Endothelial cell of umbilical vein (primary cell): ENCODE results near the gene MRLN. TPM values are rescaled to one million over a fixed set of nuclear protein-coding genes. Genes with fewer than 3 reads are reported as not detected.

ENCODE experiments used
- BruUV-seq: library from RNA; stranded (reverse); fragments of 400-500 nt; replicated peaks from 2 replicates; lab custom pipeline; 2021; lab: Mats Ljungman, UMichigan
- CTCF ChIA-PET: fragments of 300-600, 350-600 bp; sonication (Branson Sonifier 250); formaldehyde crosslinking; loops from one replicate; lab custom pipeline; 2021; ENCODE audit warnings: antibody characterized with exemption, inconsistent platforms; lab: Charles Lee
- POLR2A ChIA-PET: fragments of 300-600, 350-600 bp; sonication (Branson Sonifier 250); formaldehyde crosslinking; loops from one replicate; lab custom pipeline; 2021; ENCODE audit warnings: antibody characterized with exemption, inconsistent platforms; lab: Charles Lee
- DNase-seq: peaks from one replicate; pipeline ENCODE4 v3.0.0-alpha.2; 2011; ENCODE audit warnings: low read depth, low spot score
- FAIRE-seq: peaks from 2 replicates; lab custom pipeline; 2011; peaks lifted over from hg19 to GRCh38; lab: Jason Lieb, UNC
- H2AFZ ChIP-seq: 2 replicates; pipeline ENCODE4 v1.6.0; 2012; ENCODE audit warnings: low read depth, low read length, control low read depth, inconsistent platforms
- H3K27ac ChIP-seq: 2 replicates; pipeline ENCODE4 v1.5.1; 2011; ENCODE audit warnings: low read depth, mild to moderate bottlenecking, control low read depth, low read length, moderate library complexity; ENCODE audit not compliant: insufficient read depth
- H3K27me3 ChIP-seq, 2 experiments: 2 replicates each; pipeline versions ENCODE4 v1.6.0 to v1.6.1; 2011; ENCODE audit warnings: low read length in 2 of 2, mixed read lengths in 1 of 2; ENCODE audit not compliant: control insufficient read depth in 2 of 2, insufficient read depth in 2 of 2
- H3K36me3 ChIP-seq, 2 experiments: 2 replicates in 1 of 2; 3 replicates in 1 of 2; pipeline ENCODE4 v1.5.1; 2011; ENCODE audit warnings: low read length in 2 of 2, mild to moderate bottlenecking in 1 of 2, moderate library complexity in 1 of 2; ENCODE audit not compliant: control insufficient read depth in 2 of 2, insufficient read depth in 2 of 2; ENCODE audit errors: extremely low read depth in 1 of 2
- H3K4me1 ChIP-seq: 3 replicates; pipeline ENCODE4 v1.5.1; 2011; ENCODE audit warnings: mild to moderate bottlenecking, low read length; ENCODE audit not compliant: control insufficient read depth, insufficient read depth; ENCODE audit errors: extremely low read depth
- H3K4me2 ChIP-seq: 2 replicates; pipeline ENCODE4 v1.6.1; 2011; ENCODE audit warnings: low read length, control low read depth, mixed read lengths; ENCODE audit not compliant: insufficient read depth
- H3K4me3 ChIP-seq, 3 experiments: fragments of 200-600 bp in 1 of 3; sonication (generic), shearing (Covaris generic) in 1 of 3; replicated peaks in 1 of 3; 2 replicates each; pipeline ENCODE4 v1.5.1; 2011 to 2016; ENCODE audit warnings: control low read depth in 3 of 3, low read length in 3 of 3, mild to moderate bottlenecking in 2 of 3, inconsistent platforms in 1 of 3, low read depth in 1 of 3, moderate library complexity in 1 of 3; ENCODE audit not compliant: insufficient read depth in 1 of 3
- H3K79me2 ChIP-seq: 2 replicates; pipeline ENCODE4 v1.6.0; 2012; ENCODE audit warnings: low read length, inconsistent platforms; ENCODE audit not compliant: control insufficient read depth, insufficient read depth
- H3K9ac ChIP-seq: replicated peaks from 2 replicates; pipeline ENCODE3; 2011; ENCODE audit warnings: low read length, control low read depth; ENCODE audit not compliant: insufficient read depth; ENCODE audit errors: extremely low read depth
- H3K9me1 ChIP-seq: replicated peaks from 3 replicates; pipeline ENCODE4 v1.6.0; 2011; ENCODE audit warnings: mild to moderate bottlenecking, low read length; ENCODE audit not compliant: control insufficient read depth, insufficient read depth; ENCODE audit errors: extremely low read depth
- H3K9me3 ChIP-seq: replicated peaks from 2 replicates; pipeline ENCODE4 v1.5.1; 2012; ENCODE audit warnings: low read length, inconsistent platforms; ENCODE audit not compliant: control insufficient read depth, insufficient read depth
- H4K20me1 ChIP-seq: replicated peaks from 2 replicates; pipeline ENCODE3; 2011; ENCODE audit warnings: mild to moderate bottlenecking, low read length; ENCODE audit not compliant: control insufficient read depth, insufficient read depth; ENCODE audit errors: extremely low read depth
- CTCF ChIP-seq, 2 donors: IDR thresholded peaks; 1 replicate in 1 of 2; 2 replicates in 1 of 2; pipeline ENCODE4 v1.5.1; 2011; ENCODE audit warnings: low read length in 2 of 2, mild to moderate bottlenecking in 2 of 2, moderate library complexity in 2 of 2, control low read depth in 1 of 2, inconsistent platforms in 1 of 2, low read depth in 1 of 2; ENCODE audit not compliant: insufficient read depth in 1 of 2; ENCODE audit errors: extremely low read depth in 1 of 2
- EZH2 ChIP-seq: IDR thresholded peaks from 2 replicates; pipeline ENCODE4 v1.6.1; 2012; ENCODE audit warnings: borderline replicate concordance, low read depth, mild to moderate bottlenecking, moderate library complexity, low read length, inconsistent platforms; ENCODE audit not compliant: severe bottlenecking
- FOS ChIP-seq: IDR thresholded peaks from 2 replicates; pipeline ENCODE4 v1.6.1; 2011; ENCODE audit warnings: mild to moderate bottlenecking, low read length, moderate library complexity, borderline replicate concordance; ENCODE audit not compliant: insufficient read depth
- GATA2 ChIP-seq: IDR thresholded peaks from 2 replicates; pipeline ENCODE4 v1.7.0; 2011; ENCODE audit warnings: low read depth, mild to moderate bottlenecking, moderate library complexity, mixed read lengths, low read length; ENCODE audit not compliant: insufficient read length, insufficient read depth
- JUN ChIP-seq: IDR thresholded peaks from 2 replicates; pipeline ENCODE4 v1.6.1; 2011; ENCODE audit warnings: borderline replicate concordance, low read depth; ENCODE audit not compliant: insufficient read length, insufficient read depth
- MAX ChIP-seq: IDR thresholded peaks from 2 replicates; pipeline ENCODE4 v1.6.1; 2011; ENCODE audit not compliant: insufficient read depth, insufficient read length
- MYC ChIP-seq: IDR thresholded peaks from one replicate; pipeline ENCODE4 v1.6.1; 2011; ENCODE audit warnings: mild to moderate bottlenecking, low read depth, low read length
- POLR2A ChIP-seq: IDR thresholded peaks from 2 replicates; pipeline ENCODE4 v1.6.1; 2012; ENCODE audit warnings: low read depth, mild to moderate bottlenecking, control low read depth, low read length
- POLR2AphosphoS5 ChIP-seq: IDR thresholded peaks from 2 replicates; pipeline ENCODE4 v1.6.1; 2012; ENCODE audit warnings: low read depth, mild to moderate bottlenecking, control low read depth, low read length, moderate library complexity; ENCODE audit not compliant: insufficient read depth
- dilution Hi-C: fragments of 300-500 bp; cut with MboI; formaldehyde crosslinking; loops from one replicate; pipeline ENCODE4 v1.15.0; 2019; ENCODE audit warnings: low sequenced_read_pairs; ENCODE audit not compliant: extremely low pct_ligation_motif_present
- intact Hi-C: fragments of 100-400 bp; cut with micrococcal nuclease; formaldehyde crosslinking; loops from one replicate; pipeline ENCODE4 v1.10.0; 2022
- polyA plus RNA-seq, 4 experiments: library from polyadenylated mRNA; depleted of rRNA in 3 of 4; stranded (reverse) in 3 of 4; unstranded in 1 of 4; fragments of >200 nt; gene quantifications; 2 replicates each; pipeline versions ENCODE4 v1.2.1 to v1.2.3, GENCODE V29; 2011 to 2012; ENCODE audit warnings: missing spikeins in 1 of 4
- total RNA-seq: library from RNA; stranded (reverse); gene quantifications from 2 replicates; pipeline ENCODE4 v1.2.3, GENCODE V29; 2021

Gene MRLN
- total and polyA plus RNA-seq, 2 donors (not counting 3 experiments of a cell fraction or from before 2014, with no cell fraction given): not detected

DNA sequence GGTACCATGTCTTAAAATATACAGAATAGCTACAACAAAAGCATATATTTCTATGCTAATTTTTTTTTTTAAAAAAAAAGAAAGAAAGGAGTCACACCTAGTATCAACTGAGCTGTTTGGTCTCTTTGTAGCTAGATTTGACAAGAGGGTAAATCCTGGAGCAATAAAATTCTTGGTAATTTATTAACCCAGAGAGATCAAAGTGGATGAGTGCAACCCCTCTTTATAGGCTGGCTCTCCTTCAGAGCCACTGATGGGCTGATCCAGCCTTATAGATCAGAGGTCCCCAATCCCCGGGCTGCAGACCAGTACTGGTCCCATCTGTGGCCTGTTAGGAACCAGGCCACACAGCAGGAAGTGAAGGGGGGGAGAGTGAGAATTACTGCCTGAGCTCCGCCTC lies 19.8 kb upstream of the MRLN start:
- DNase-seq: no peak
- Histone ChIP-seq H4K20me1 (no peaks in the 10 kb centered on the region), H3K79me2 (no peaks in the 10 kb centered on the region), H3K4me3 (no peak overlapping the region), H3K27ac (no peak overlapping the region), H3K9ac (no peak overlapping the region), H3K9me3 (no peaks in the 10 kb centered on the region), H3K9me1 (no peaks in the 10 kb centered on the region), H3K27me3 (no peaks in the 10 kb centered on the region), H2AFZ (no peak overlapping the region), H3K4me1 (no peaks in the 10 kb centered on the region), H3K36me3 (no peaks in the 10 kb centered on the region), H3K4me2 (no peak overlapping the region)
- TF ChIP-seq GATA2: no peak
- TF ChIP-seq POLR2AphosphoS5: no peak
- no peak for TF ChIP-seq POLR2A
- no peak for TF ChIP-seq FOS
- TF ChIP-seq JUN: no peak
- TF ChIP-seq MYC: no peak
- no peak for TF ChIP-seq EZH2
- no peak for TF ChIP-seq CTCF (IDR thresholded peaks at IDR 0.05; ENCODE audit: extremely low read depth in 1 of 2, insufficient read depth in 1 of 2, low read depth in 1 of 2, low read length in 2 of 2)
- no peak for TF ChIP-seq MAX
- ChIA-PET POLR2A (no interaction called here), CTCF (interaction anchor here (0.9 kb wide), 1 partner anchor 59 kb away, joined by 3 read pairs; no protein-coding TSS in a partner anchor)
- no peak for FAIRE-seq
- dilution Hi-C loops: no loop called here
- BruUV-seq: no TSS peak
- intact Hi-C loops: no loop called here
